HPDE6-E6E7 (cell line): ENCODE measurements around the gene PBX3.

Experiments
- DNase-seq: peaks from one replicate; pipeline ENCODE4 v3.0.0; 2011; ENCODE audit warnings: missing footprints; ENCODE audit errors: extremely low spot score

The PBX3 gene

GRCh38 chr9:125748446-125749099 is 1.4 kb downstream of the PBX3 start:
- DNase-seq: no peak

- DNase-seq: no peak
These were observed 2.2 kb downstream of the PBX3 start for GRCh38 chr9:125749287-125749935.

- no peak for DNase-seq
These were observed 2.9 kb downstream of the PBX3 start for GRCh38 chr9:125749951-125750626.

GRCh38 chr9:125750627-125751011 is 3.4 kb downstream of the PBX3 start:
- DNase-seq: no peak

- DNase-seq: no peak
These were observed 5.0 kb downstream of the PBX3 start for GRCh38 chr9:125752070-125752628.

- DNase-seq: no peak
These were observed 6.9 kb downstream of the PBX3 start for GRCh38 chr9:125754096-125754495.

- no peak for DNase-seq
These were observed 8.2 kb downstream of the PBX3 start for GRCh38 chr9:125755340-125755739.

GRCh38 chr9:125756518-125756917 is 9.3 kb downstream of the PBX3 start:
- no peak for DNase-seq

GRCh38 chr9:125757834-125758233 is 10.7 kb downstream of the PBX3 start:
- DNase-seq: no peak

- no peak for DNase-seq
These were observed 12.0 kb downstream of the PBX3 start for GRCh38 chr9:125758986-125759763.

- DNase-seq: no peak
These were observed 12.6 kb downstream of the PBX3 start for GRCh38 chr9:125759764-125760129.

- DNase-seq: no peak
These were observed 13.4 kb downstream of the PBX3 start for GRCh38 chr9:125760537-125760936.

GRCh38 chr9:125761676-125762450 is 14.7 kb downstream of the PBX3 start:
- no peak for DNase-seq

GRCh38 chr9:125763394-125763801 is 16.2 kb downstream of the PBX3 start:
- DNase-seq: no peak

GRCh38 chr9:125764198-125764597 is 17.0 kb downstream of the PBX3 start:
- DNase-seq: no peak

- DNase-seq: no peak
These were observed 19.5 kb downstream of the PBX3 start for GRCh38 chr9:125766468-125767221.

GRCh38 chr9:125767349-125767748 is 20.2 kb downstream of the PBX3 start:
- DNase-seq: no peak

GRCh38 chr9:125768803-125769202 is 21.6 kb downstream of the PBX3 start:
- DNase-seq: no peak

GRCh38 chr9:125771037-125771436 is 23.9 kb downstream of the PBX3 start:
- no peak for DNase-seq

GRCh38 chr9:125772740-125773139 is 25.6 kb downstream of the PBX3 start:
- DNase-seq: no peak

- DNase-seq: no peak
These were observed 26.9 kb downstream of the PBX3 start for GRCh38 chr9:125774106-125774505.
